Loucy (cell line): Measurements from ENCODE around the gene MIGA2.
A peak's percentile ranks its signal among the peaks of the same experiment; 100 is the strongest.
"Not testable (repeated sequence)": the region's sequence is repeated elsewhere in the genome, so short reads cannot be mapped to it uniquely, and the experiment has no call there.

Source experiments
- H2AFZ ChIP-seq: fragments of 200-600 bp; sonication (generic); 2 replicates; pipeline ENCODE4 v1.6.0; 2016; ENCODE audit warnings: antibody characterized with exemption, mild to moderate bottlenecking, low read length, moderate library complexity
- H3F3A ChIP-seq: fragments of 200-600 bp; 2 replicates; pipeline ENCODE4 v1.6.0; 2016; ENCODE audit warnings: antibody characterized with exemption, low read depth, mild to moderate bottlenecking
- H3K27me3 ChIP-seq: fragments of 200-600 bp; sonication (generic); 2 replicates; pipeline ENCODE4 v1.6.1; 2014; ENCODE audit warnings: low read length, mild to moderate bottlenecking; ENCODE audit not compliant: insufficient read depth, poor library complexity, severe bottlenecking
- H3K36me3 ChIP-seq: fragments of 200-600 bp; sonication (generic); 2 replicates; pipeline ENCODE4 v1.6.1; 2016; ENCODE audit warnings: low read length; ENCODE audit not compliant: insufficient read depth
- H3K4me1 ChIP-seq: fragments of 200-600 bp; sonication (generic); 2 replicates; pipeline ENCODE4 v1.5.1; 2014; ENCODE audit warnings: low read length, mild to moderate bottlenecking; ENCODE audit not compliant: insufficient read depth, poor library complexity, severe bottlenecking
- H3K4me2 ChIP-seq: fragments of 200-600 bp; sonication (generic); 2 replicates; pipeline ENCODE4 v1.6.0; 2014; ENCODE audit warnings: antibody characterized with exemption, low read length, low read depth, mild to moderate bottlenecking; ENCODE audit not compliant: poor library complexity, severe bottlenecking
- H3K4me3 ChIP-seq: fragments of 200-600 bp; sonication (generic); 2 replicates; pipeline ENCODE4 v1.5.1; 2014; ENCODE audit warnings: low read length, mild to moderate bottlenecking, mixed read lengths; ENCODE audit not compliant: poor library complexity, severe bottlenecking
- H3K79me2 ChIP-seq: fragments of 200-600 bp; sonication (generic); 2 replicates; pipeline ENCODE4 v1.6.1; 2014; ENCODE audit warnings: low read length; ENCODE audit not compliant: insufficient read depth
- H3K9ac ChIP-seq: fragments of 200-600 bp; sonication (generic); 2 replicates; pipeline ENCODE4 v1.6.0; 2014; ENCODE audit warnings: mild to moderate bottlenecking, low read depth, low read length, moderate library complexity; ENCODE audit not compliant: poor library complexity, severe bottlenecking
- H3K9me2 ChIP-seq: fragments of 200-600 bp; sonication (generic); replicated peaks from 2 replicates; pipeline ENCODE4 v1.6.1; 2016; ENCODE audit warnings: low read depth, low read length, mixed read lengths
- H3K9me3 ChIP-seq: fragments of 200-600 bp; sonication (generic); 2 replicates; pipeline ENCODE4 v1.6.1; 2014; ENCODE audit warnings: mild to moderate bottlenecking, antibody characterized with exemption, low read length, low read depth; ENCODE audit not compliant: insufficient read depth
- H4K20me1 ChIP-seq: fragments of 200-600 bp; sonication (generic); 2 replicates; pipeline ENCODE4 v1.6.0; 2014; ENCODE audit warnings: antibody characterized with exemption, low read length, mild to moderate bottlenecking; ENCODE audit not compliant: insufficient read depth, poor library complexity, severe bottlenecking
- EZH2phosphoT487 ChIP-seq: fragments of 200-600 bp; IDR thresholded peaks from 2 replicates; pipeline ENCODE4 v1.6.1; 2018; ENCODE audit warnings: antibody characterized with exemption, mild to moderate bottlenecking, moderate library complexity, borderline replicate concordance
- TF ChIP-seq, protein P1 (sequence below): fragments of 200-600 bp; sonication (generic); conservative IDR thresholded peaks from 2 replicates; pipeline ENCODE4 v1.5.1; 2014; ENCODE audit warnings: mild to moderate bottlenecking, antibody characterized with exemption, low read length

The MIGA2 gene

DNA sequence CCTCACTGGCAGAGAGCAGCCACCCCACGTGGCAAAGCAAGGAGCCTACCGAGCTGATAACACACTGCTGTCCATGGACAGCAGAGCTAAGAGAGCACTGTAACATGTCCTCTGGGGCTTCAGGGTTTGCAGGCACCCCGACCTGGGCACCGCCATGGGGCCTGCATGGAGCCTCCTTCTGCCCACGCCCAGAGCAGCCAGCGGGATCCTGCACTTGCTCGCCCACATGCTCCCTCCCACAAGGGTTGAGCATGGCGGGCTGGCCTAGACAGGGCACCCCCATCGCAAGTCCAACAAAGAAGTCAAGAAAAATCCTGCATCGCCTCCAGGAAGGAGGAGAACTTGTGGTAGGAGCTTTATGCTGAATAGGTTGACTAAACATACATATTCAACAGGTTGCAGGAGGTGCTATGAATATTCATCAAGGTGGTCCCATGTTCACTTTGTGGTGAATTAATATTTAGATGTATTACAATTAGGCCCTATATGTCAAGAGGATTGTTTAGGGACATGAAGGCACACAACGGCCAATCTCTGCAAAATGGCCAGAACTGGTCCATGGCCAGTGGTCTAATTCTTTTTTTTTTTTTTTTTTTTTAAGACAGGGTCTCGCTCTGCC is 3.8 kb upstream of the MIGA2 start:
- H4K20me1 ChIP-seq: no peaks in the 10 kb centered on the region
- no peak overlapping the region for H3K9ac ChIP-seq
- H3K79me2 ChIP-seq: peaks cover 11% of the 10 kb centered on the region
- H2AFZ ChIP-seq: no peak overlapping the region
- H3K27me3 ChIP-seq: no peaks in the 10 kb centered on the region
- H3K4me3 ChIP-seq: no peak overlapping the region
- no peak overlapping the region for H3K4me2 ChIP-seq
- no peaks in the 10 kb centered on the region for H3K9me2 ChIP-seq
- no peaks in the 10 kb centered on the region for H3K4me1 ChIP-seq
- no peaks in the 10 kb centered on the region for H3K9me3 ChIP-seq
- no peak for TF ChIP-seq EZH2phosphoT487
- TF ChIP-seq, protein P1, sequence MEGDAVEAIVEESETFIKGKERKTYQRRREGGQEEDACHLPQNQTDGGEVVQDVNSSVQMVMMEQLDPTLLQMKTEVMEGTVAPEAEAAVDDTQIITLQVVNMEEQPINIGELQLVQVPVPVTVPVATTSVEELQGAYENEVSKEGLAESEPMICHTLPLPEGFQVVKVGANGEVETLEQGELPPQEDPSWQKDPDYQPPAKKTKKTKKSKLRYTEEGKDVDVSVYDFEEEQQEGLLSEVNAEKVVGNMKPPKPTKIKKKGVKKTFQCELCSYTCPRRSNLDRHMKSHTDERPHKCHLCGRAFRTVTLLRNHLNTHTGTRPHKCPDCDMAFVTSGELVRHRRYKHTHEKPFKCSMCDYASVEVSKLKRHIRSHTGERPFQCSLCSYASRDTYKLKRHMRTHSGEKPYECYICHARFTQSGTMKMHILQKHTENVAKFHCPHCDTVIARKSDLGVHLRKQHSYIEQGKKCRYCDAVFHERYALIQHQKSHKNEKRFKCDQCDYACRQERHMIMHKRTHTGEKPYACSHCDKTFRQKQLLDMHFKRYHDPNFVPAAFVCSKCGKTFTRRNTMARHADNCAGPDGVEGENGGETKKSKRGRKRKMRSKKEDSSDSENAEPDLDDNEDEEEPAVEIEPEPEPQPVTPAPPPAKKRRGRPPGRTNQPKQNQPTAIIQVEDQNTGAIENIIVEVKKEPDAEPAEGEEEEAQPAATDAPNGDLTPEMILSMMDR: no peak
- no peaks in the 10 kb centered on the region for H3K36me3 ChIP-seq
- H3F3A ChIP-seq: no peaks in the 10 kb centered on the region

DNA sequence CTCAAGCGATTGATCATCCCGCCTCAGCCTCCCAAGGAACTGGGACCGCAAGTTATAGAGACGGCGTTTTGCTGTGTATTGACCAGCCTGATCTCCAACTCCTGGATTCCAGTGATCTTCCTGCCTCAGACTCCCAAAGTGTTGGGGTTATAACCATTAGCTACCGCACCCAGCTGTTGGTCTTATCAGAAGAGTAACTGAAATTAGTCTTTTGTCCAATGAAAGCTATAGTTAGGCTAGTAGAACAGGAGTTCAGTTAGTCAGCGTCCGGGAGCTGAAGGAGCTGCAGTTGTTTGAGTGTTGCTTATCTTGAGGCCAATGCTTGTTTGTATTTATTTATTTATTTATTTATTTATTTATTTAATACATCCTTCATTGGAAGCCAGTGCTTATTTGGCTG is 3.2 kb upstream of the MIGA2 start:
- H3K27me3 ChIP-seq: no peaks in the 10 kb centered on the region
- no peak overlapping the region for H2AFZ ChIP-seq
- peaks cover 15% of the 10 kb centered on the region for H3K79me2 ChIP-seq
- no peak overlapping the region for H3K4me2 ChIP-seq
- peaks cover 2% of the 10 kb centered on the region for H3K4me1 ChIP-seq
- TF ChIP-seq, protein P1: no peak
- TF ChIP-seq EZH2phosphoT487: no peak
- no peak overlapping the region for H3K4me3 ChIP-seq
- H3F3A ChIP-seq: no peaks in the 10 kb centered on the region
- no peaks in the 10 kb centered on the region for H3K9me2 ChIP-seq
- H3K9ac ChIP-seq: no peak overlapping the region
- no peaks in the 10 kb centered on the region for H4K20me1 ChIP-seq
- H3K36me3 ChIP-seq: no peaks in the 10 kb centered on the region
- no peaks in the 10 kb centered on the region for H3K9me3 ChIP-seq

DNA sequence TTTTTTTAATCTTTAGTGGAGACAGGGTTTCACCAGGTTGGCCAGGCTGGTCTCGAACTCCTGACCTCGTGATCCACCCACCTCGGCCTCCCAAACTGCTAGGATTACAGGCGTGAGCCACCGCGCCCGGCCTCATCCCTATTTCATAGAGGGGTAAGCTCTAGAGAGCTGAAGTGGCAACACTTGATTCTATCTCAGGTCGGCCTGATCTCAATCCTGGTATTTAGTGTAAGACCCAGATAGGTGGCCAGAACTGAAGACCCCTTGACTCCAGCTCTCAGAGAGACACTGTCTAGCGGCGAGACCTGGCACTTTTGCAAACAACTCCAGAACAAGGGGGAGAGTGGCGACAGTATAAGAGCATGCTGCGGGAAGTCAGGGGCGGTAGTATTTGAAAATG is 588 bp upstream of the MIGA2 start:
- not testable (repeated sequence) for H3K36me3 ChIP-seq, H3K9me3 ChIP-seq, H4K20me1 ChIP-seq, H3K4me1 ChIP-seq, H3K27me3 ChIP-seq, H3K4me3 ChIP-seq, H3F3A ChIP-seq, H3K9me2 ChIP-seq
- Histone ChIP-seq H3K9ac (peak overlapping the region; percentile 50), H3K4me2 (peak overlapping the region; percentile 74), H2AFZ (peak overlapping the region; percentile 90), H3K79me2 (peaks cover 25% of the 10 kb centered on the region)
